ENCODE results near the gene EVI2A.

The EVI2A gene

DNA sequence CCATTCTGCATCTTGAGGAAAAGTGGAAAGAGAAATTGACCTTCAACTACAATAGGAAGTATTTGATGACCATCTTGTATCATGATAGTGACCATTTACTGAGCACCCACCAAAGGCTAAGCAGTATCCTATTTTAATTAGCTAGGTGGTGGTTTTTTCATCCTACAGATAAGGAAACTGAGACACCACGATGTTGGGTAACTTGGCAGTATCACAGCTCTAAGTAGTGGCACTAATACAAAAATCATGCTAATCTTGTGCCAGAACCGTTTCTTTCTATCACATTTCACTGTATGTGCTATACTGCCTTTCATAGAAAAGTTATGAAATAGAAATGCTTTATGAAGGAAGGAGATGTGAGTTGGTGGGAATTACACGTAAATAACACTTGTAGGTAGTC, 9.9 kb downstream of the EVI2A start:
- Histone ChIP-seq H3F3A (ENCODE audit: low read depth) (peaks cover 9% of the 10 kb centered on the region; the same call in 1 of the 2 replicates), H3K79me2 (ENCODE audit: insufficient read depth, low read length) (peaks cover 85% of the 10 kb centered on the region), H3K4me1 (ENCODE audit: insufficient read depth, low read length, poor library complexity, severe bottlenecking) (peaks cover 78% of the 10 kb centered on the region), H3K4me3 (ENCODE audit: low read length, poor library complexity, severe bottlenecking) (peak overlapping the region; percentile 79), H3K36me3 (ENCODE audit: insufficient read depth, low read length) (0 out of 2 replicates have a peak, but pooled peaks cover 5% of the 10 kb centered on the region), H3K27me3 (ENCODE audit: insufficient read depth, low read length, poor library complexity, severe bottlenecking) (no peaks in the 10 kb centered on the region), H4K20me1 (ENCODE audit: insufficient read depth, low read length, poor library complexity, severe bottlenecking) (no peaks in the 10 kb centered on the region), H3K9me3 (ENCODE audit: insufficient read depth, low read depth, low read length) (no peaks in the 10 kb centered on the region), H3K4me2 (ENCODE audit: low read depth, low read length, poor library complexity, severe bottlenecking) (peak overlapping the region; percentile 92), H3K9ac (ENCODE audit: low read depth, low read length, poor library complexity, severe bottlenecking) (peak overlapping the region; percentile 85), H3K9me2 (replicated peaks; ENCODE audit: low read depth, low read length) (no peaks in the 10 kb centered on the region), H2AFZ (ENCODE audit: low read length) (no peak overlapping the region)
- TF ChIP-seq EZH2phosphoT487 (IDR thresholded peaks at IDR 0.05; ENCODE audit: borderline replicate concordance) = no peak
- TF ChIP-seq, protein P1, sequence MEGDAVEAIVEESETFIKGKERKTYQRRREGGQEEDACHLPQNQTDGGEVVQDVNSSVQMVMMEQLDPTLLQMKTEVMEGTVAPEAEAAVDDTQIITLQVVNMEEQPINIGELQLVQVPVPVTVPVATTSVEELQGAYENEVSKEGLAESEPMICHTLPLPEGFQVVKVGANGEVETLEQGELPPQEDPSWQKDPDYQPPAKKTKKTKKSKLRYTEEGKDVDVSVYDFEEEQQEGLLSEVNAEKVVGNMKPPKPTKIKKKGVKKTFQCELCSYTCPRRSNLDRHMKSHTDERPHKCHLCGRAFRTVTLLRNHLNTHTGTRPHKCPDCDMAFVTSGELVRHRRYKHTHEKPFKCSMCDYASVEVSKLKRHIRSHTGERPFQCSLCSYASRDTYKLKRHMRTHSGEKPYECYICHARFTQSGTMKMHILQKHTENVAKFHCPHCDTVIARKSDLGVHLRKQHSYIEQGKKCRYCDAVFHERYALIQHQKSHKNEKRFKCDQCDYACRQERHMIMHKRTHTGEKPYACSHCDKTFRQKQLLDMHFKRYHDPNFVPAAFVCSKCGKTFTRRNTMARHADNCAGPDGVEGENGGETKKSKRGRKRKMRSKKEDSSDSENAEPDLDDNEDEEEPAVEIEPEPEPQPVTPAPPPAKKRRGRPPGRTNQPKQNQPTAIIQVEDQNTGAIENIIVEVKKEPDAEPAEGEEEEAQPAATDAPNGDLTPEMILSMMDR (conservative IDR thresholded peaks at IDR 0.05; ENCODE audit: low read length) = no peak

DNA sequence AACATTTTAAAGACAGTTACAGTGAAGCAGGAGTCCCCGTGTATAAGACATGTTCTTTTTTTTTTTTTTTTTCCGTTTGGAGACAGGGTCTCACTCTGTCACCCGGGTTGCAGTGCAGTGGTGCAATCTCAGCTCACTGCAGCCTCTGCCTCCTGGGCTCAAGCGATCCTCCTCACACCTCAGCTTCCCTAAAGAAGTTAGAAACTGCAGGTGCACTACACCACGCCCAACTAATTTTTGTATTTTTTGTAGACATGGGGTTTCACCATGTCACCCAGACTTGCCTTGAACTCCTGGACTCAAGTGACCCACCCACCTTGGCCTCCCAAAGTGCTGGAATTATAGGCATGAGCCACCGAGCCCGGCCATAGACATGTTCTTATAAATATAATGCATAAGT, 10.5 kb downstream of the EVI2A start:
- Histone ChIP-seq H3K4me1 (ENCODE audit: insufficient read depth, low read length, poor library complexity, severe bottlenecking) (peaks cover 74% of the 10 kb centered on the region), H3K79me2 (ENCODE audit: insufficient read depth, low read length) (peaks cover 87% of the 10 kb centered on the region)

DNA sequence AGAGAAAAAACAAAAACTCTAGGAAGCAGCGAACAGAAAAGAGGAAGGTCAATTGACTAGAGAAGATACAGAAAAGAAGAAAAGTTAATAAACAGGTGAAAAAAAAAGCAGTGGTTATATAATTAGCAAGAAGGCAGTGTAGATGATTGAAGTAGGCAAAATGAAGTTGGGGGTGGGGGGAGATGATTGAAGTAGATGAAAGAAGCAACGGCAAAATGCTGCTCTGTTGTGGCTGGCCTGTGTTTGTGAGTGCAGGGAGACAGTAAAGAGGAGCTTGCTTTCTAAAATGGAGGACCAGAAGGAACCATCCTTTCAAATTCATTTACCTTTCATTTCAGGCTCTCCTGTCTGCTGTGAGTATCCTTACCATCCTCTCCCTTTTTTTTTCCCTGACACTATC, 11.2 kb downstream of the EVI2A start:
- H3K4me1 ChIP-seq (ENCODE audit: insufficient read depth, low read length, poor library complexity, severe bottlenecking) = peaks cover 72% of the 10 kb centered on the region
- H3K9me2 ChIP-seq (replicated peaks; ENCODE audit: low read depth, low read length) = no peaks in the 10 kb centered on the region
- TF ChIP-seq, protein P1 (conservative IDR thresholded peaks at IDR 0.05; ENCODE audit: low read length) = no peak
- TF ChIP-seq EZH2phosphoT487 (IDR thresholded peaks at IDR 0.05; ENCODE audit: borderline replicate concordance) = no peak
- peak overlapping the region; percentile 64 for H2AFZ ChIP-seq (ENCODE audit: low read length)
- no peaks in the 10 kb centered on the region for H4K20me1 ChIP-seq (ENCODE audit: insufficient read depth, low read length, poor library complexity, severe bottlenecking)
- H3K4me2 ChIP-seq (ENCODE audit: low read depth, low read length, poor library complexity, severe bottlenecking) = peak overlapping the region; percentile 92
- H3K9me3 ChIP-seq (ENCODE audit: insufficient read depth, low read depth, low read length) = no peaks in the 10 kb centered on the region
- H3K9ac ChIP-seq (ENCODE audit: low read depth, low read length, poor library complexity, severe bottlenecking) = peak overlapping the region; percentile 85
- H3K27me3 ChIP-seq (ENCODE audit: insufficient read depth, low read length, poor library complexity, severe bottlenecking) = no peaks in the 10 kb centered on the region
- H3K4me3 ChIP-seq (ENCODE audit: low read length, poor library complexity, severe bottlenecking) = peak overlapping the region; percentile 79
- peaks cover 9% of the 10 kb centered on the region; the same call in 1 of the 2 replicates for H3F3A ChIP-seq (ENCODE audit: low read depth)
- peaks cover 6% of the 10 kb centered on the region; the same call in 1 of the 2 replicates for H3K36me3 ChIP-seq (ENCODE audit: insufficient read depth, low read length)
- peaks cover 86% of the 10 kb centered on the region for H3K79me2 ChIP-seq (ENCODE audit: insufficient read depth, low read length)

More for the DNA sequence above, 10.5 kb downstream of the EVI2A start:
- Histone ChIP-seq H2AFZ (ENCODE audit: low read length) (peak overlapping the region; percentile 64; the same call in 1 of the 2 replicates), H3K27me3 (ENCODE audit: insufficient read depth, low read length, poor library complexity, severe bottlenecking) (no peaks in the 10 kb centered on the region), H3K36me3 (ENCODE audit: insufficient read depth, low read length) (0 out of 2 replicates have a peak, but pooled peaks cover 5% of the 10 kb centered on the region), H3K4me2 (ENCODE audit: low read depth, low read length, poor library complexity, severe bottlenecking) (peak overlapping the region; percentile 92), H3K4me3 (ENCODE audit: low read length, poor library complexity, severe bottlenecking) (peak overlapping the region; percentile 79), H3F3A (ENCODE audit: low read depth) (peaks cover 9% of the 10 kb centered on the region; the same call in 1 of the 2 replicates), H3K9me2 (replicated peaks; ENCODE audit: low read depth, low read length) (no peaks in the 10 kb centered on the region), H3K9me3 (ENCODE audit: insufficient read depth, low read depth, low read length) (no peaks in the 10 kb centered on the region), H3K9ac (ENCODE audit: low read depth, low read length, poor library complexity, severe bottlenecking) (peak overlapping the region; percentile 85), H4K20me1 (ENCODE audit: insufficient read depth, low read length, poor library complexity, severe bottlenecking) (no peaks in the 10 kb centered on the region)
- no peak for TF ChIP-seq EZH2phosphoT487 (IDR thresholded peaks at IDR 0.05; ENCODE audit: borderline replicate concordance)
- TF ChIP-seq, protein P1 (conservative IDR thresholded peaks at IDR 0.05; ENCODE audit: low read length) = no peak

All from Loucy (cell line).